Activated CD8-positive, alpha-beta T cell treated with anti-CD3 and anti-CD28 coated beads for 36 hours (primary cell): ENCODE measurements around the gene CHRM5. TPM values are rescaled to one million over a fixed set of nuclear protein-coding genes. Genes with fewer than 3 reads are reported as not detected.

ENCODE experiments used
- ATAC-seq: fragments of 200-7000 bp; cut with Tn5 transposase; one replicate; pipeline ENCODE4 v1.10.0; 2021; ENCODE audit warnings: mild to moderate bottlenecking, moderate library complexity
- CTCF ChIA-PET: fragments of 350-600 bp; sonication (Branson Sonifier 250); formaldehyde crosslinking; loops from one replicate; lab custom pipeline; 2021; ENCODE audit warnings: antibody characterized with exemption; lab: Charles Lee
- POLR2A ChIA-PET: fragments of 350-600 bp; sonication (Branson Sonifier 250); formaldehyde crosslinking; loops from one replicate; lab custom pipeline; 2021; ENCODE audit warnings: antibody characterized with exemption; lab: Charles Lee
- DNase-seq: peaks from one replicate; pipeline ENCODE4 v3.0.0-alpha.2; 2020
- H3K27ac Mint-ChIP-seq: one replicate; pipeline ENCODE4 v1.8.0; 2021; ENCODE audit warnings: mild to moderate bottlenecking, mixed read lengths
- H3K27me3 Mint-ChIP-seq: one replicate; pipeline ENCODE4 v1.8.0; 2021; ENCODE audit warnings: mixed read lengths
- H3K36me3 Mint-ChIP-seq: one replicate; pipeline ENCODE4 v1.8.0; 2021; ENCODE audit warnings: low read depth, mixed read lengths
- H3K4me1 Mint-ChIP-seq: one replicate; pipeline ENCODE4 v1.8.0; 2021; ENCODE audit warnings: low read depth, mixed read lengths
- H3K4me3 Mint-ChIP-seq: one replicate; pipeline ENCODE4 v1.8.0; 2021; ENCODE audit warnings: mild to moderate bottlenecking, moderate library complexity, mixed read lengths
- H3K9me3 Mint-ChIP-seq: one replicate; pipeline ENCODE4 v1.8.0; 2021; ENCODE audit warnings: mixed read lengths
- CTCF ChIP-seq: fragments of 200-600 bp; IDR thresholded peaks from one replicate; pipeline ENCODE4 v1.8.0; 2022; ENCODE audit warnings: antibody characterized with exemption, mild to moderate bottlenecking
- intact Hi-C: fragments of 100-400 bp; cut with micrococcal nuclease; formaldehyde crosslinking; loops from one replicate; pipeline ENCODE4 v1.10.0; 2022
- total RNA-seq, 2 experiments: library from RNA; stranded (reverse); gene quantifications; one replicate each; pipeline ENCODE4 v1.2.3, GENCODE V29; 2021

Gene CHRM5
- total RNA-seq, 2 experiments from 2014 or later: not detected

- Mint-ChIP-seq H3K4me1 (peaks cover 2% of the 10 kb centered on the region), H3K9me3 (no peaks in the 10 kb centered on the region), H3K27ac (no peak overlapping the region), H3K27me3 (no peaks in the 10 kb centered on the region), H3K36me3 (no peaks in the 10 kb centered on the region), H3K4me3 (no peak overlapping the region)
- ChIA-PET POLR2A (no interaction called here), CTCF (no interaction called here)
- TF ChIP-seq CTCF: no peak
- no peak for DNase-seq
- ATAC-seq: no peak
- intact Hi-C loops: loop anchor here (10.0 kb wide), 1 partner anchor 225 kb away; no protein-coding TSS in a partner anchor
Observed at GRCh38 chr15:33959844-33960548, 8.3 kb upstream of the CHRM5 start.

GRCh38 chr15:33960549-33960935 is 7.8 kb upstream of the CHRM5 start:
- DNase-seq: no peak
- Mint-ChIP-seq H3K4me3 (no peak overlapping the region), H3K27ac (no peak overlapping the region), H3K4me1 (peaks cover 2% of the 10 kb centered on the region), H3K27me3 (no peaks in the 10 kb centered on the region), H3K36me3 (no peaks in the 10 kb centered on the region), H3K9me3 (no peaks in the 10 kb centered on the region)
- no peak for ATAC-seq
- no peak for TF ChIP-seq CTCF
- ChIA-PET POLR2A (no interaction called here), CTCF (no interaction called here)
- intact Hi-C loops: loop anchor here (10.0 kb wide), 1 partner anchor 226 kb away; no protein-coding TSS in a partner anchor

- no peaks in the 10 kb centered on the region for H3K9me3 Mint-ChIP-seq
- intact Hi-C loops: loop anchor here (10.0 kb wide), 1 partner anchor 229 kb away; no protein-coding TSS in a partner anchor
Observed at GRCh38 chr15:33963831-33964664, 4.2 kb upstream of the CHRM5 start.

GRCh38 chr15:33964665-33965040 is 3.6 kb upstream of the CHRM5 start:
- no peak for ATAC-seq
- Mint-ChIP-seq H3K27me3 (no peaks in the 10 kb centered on the region), H3K9me3 (no peaks in the 10 kb centered on the region), H3K27ac (no peak overlapping the region), H3K36me3 (no peaks in the 10 kb centered on the region), H3K4me3 (no peak overlapping the region), H3K4me1 (peaks cover 2% of the 10 kb centered on the region)
- TF ChIP-seq CTCF: no peak
- POLR2A ChIA-PET: no interaction called here
- no peak for DNase-seq
- CTCF ChIA-PET: interaction anchor here (2.9 kb wide), 1 partner anchor 229 kb away, joined by 16 read pairs; no protein-coding TSS in a partner anchor
- intact Hi-C loops: loop anchor here (10.0 kb wide), 1 partner anchor 230 kb away; no protein-coding TSS in a partner anchor

More at GRCh38 chr15:33963831-33964664, 4.2 kb upstream of the CHRM5 start:
- H3K4me1 Mint-ChIP-seq: peaks cover 2% of the 10 kb centered on the region
- POLR2A ChIA-PET: interaction anchor here (0.6 kb wide), 1 partner anchor 13 kb away, joined by 3 read pairs; no protein-coding TSS in a partner anchor
- no peaks in the 10 kb centered on the region for H3K27me3 Mint-ChIP-seq
- DNase-seq (no peak), ATAC-seq (no peak)
- CTCF ChIA-PET: interaction anchor here (0.6 to 2.9 kb wide), 4 partner anchors 24 to 229 kb away, joined by 3 to 16 read pairs (median 3); no protein-coding TSS in a partner anchor
- H3K36me3 Mint-ChIP-seq: no peaks in the 10 kb centered on the region
- H3K4me3 Mint-ChIP-seq: no peak overlapping the region
- TF ChIP-seq CTCF: peak; percentile 40
- H3K27ac Mint-ChIP-seq: no peak overlapping the region
